ENCODE data around the gene RIC3.

DNA sequence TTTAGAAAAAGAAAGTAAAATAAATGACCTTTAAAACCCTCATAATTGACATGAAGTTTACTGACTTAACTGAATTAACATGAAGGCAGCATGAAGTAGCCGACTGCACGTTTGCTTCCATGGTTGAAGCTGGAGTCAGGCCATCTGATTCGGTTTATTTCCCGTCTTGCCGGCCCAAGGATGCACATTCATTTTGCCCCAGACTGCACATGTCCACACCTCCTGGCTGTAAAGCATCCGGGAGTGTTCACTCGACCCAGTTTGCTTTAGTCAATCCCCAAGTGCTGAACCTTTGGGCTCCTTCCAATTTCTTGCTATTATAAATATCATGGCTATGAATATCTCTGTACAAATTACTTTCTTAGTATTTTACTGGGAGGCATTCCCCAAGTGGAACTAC is 105.5 kb downstream of the RIC3 start:
- no peak for TF ChIP-seq EZH2phosphoT487 (IDR thresholded peaks at IDR 0.05; ENCODE audit: low read length)
- no peak for TF ChIP-seq EZH2 (optimal IDR thresholded peaks at IDR 0.05; ENCODE audit: low read depth, low read length)
- no peak for TF ChIP-seq CTCF (IDR thresholded peaks at IDR 0.05; ENCODE audit: low read length)

All from MM.1S (cell line).